Thymus (tissue), 2 donors: ENCODE results near the gene STAMBP. TPM values are rescaled to one million over a fixed set of nuclear protein-coding genes. Genes with fewer than 3 reads are reported as not detected.

Experiments
- polyA plus RNA-seq: library from polyadenylated mRNA; stranded (reverse); fragments of 200-250 nt; gene quantifications from one replicate; pipeline ENCODE4 v1.2.3, GENCODE V29; 2013
- total RNA-seq: library from RNA; stranded (reverse); fragments of 120-200 nt; gene quantifications from one replicate; pipeline ENCODE4 v1.2.4, GENCODE V29; 2013
- donor health status: healthy.

STAMBP gene
- total and polyA plus RNA-seq, 2 donors = 46.3 to 48.8 TPM

Other genes with a start within 250 kb of the STAMBP start
- not detected for gene NAT8, start 186.5 kb upstream of the STAMBP start, total RNA-seq
- not detected for gene NAT8, start 186.5 kb upstream of the STAMBP start, polyA plus RNA-seq
- 74.7 TPM for gene TPRKB, start 91.6 kb upstream of the STAMBP start, total RNA-seq
- 78.2 TPM for gene TPRKB, start 91.6 kb upstream of the STAMBP start, polyA plus RNA-seq
- gene DUSP11, start 48.9 kb upstream of the STAMBP start, total RNA-seq = 31.2 TPM
- 38.7 TPM for gene DUSP11, start 48.9 kb upstream of the STAMBP start, polyA plus RNA-seq
- not detected for gene C2orf78, start 44.8 kb upstream of the STAMBP start, total RNA-seq
- gene C2orf78, start 44.8 kb upstream of the STAMBP start, polyA plus RNA-seq = 0.02 TPM
- gene ACTG2, start 64.0 kb downstream of the STAMBP start, total RNA-seq = 0.61 TPM
- gene ACTG2, start 64.0 kb downstream of the STAMBP start, polyA plus RNA-seq = 45.1 TPM
- 73.7 TPM for gene DGUOK, start 97.9 kb downstream of the STAMBP start, total RNA-seq
- gene DGUOK, start 97.9 kb downstream of the STAMBP start, polyA plus RNA-seq = 157 TPM
- gene TET3, start 155.9 kb downstream of the STAMBP start, total RNA-seq = 4.5 TPM
- gene TET3, start 155.9 kb downstream of the STAMBP start, polyA plus RNA-seq = 4.2 TPM